ENCODE data around the gene PPP1CA. TPM values are rescaled to one million over a fixed set of nuclear protein-coding genes. Genes with fewer than 3 reads are reported as not detected.
A peak's percentile ranks its signal among the peaks of the same experiment; 100 is the strongest.

Gene PPP1CA
- total RNA-seq (2013) = 287 TPM
- 100 to 1,000 TPM; 209 to 551 (median 461) TPM for polyA plus RNA-seq
- polyA minus RNA-seq = 167 and 253 TPM in 2 replicates
- 68.4 to 153 (median 112) reads per million in 11 experiments for total RNA-seq

DNA sequence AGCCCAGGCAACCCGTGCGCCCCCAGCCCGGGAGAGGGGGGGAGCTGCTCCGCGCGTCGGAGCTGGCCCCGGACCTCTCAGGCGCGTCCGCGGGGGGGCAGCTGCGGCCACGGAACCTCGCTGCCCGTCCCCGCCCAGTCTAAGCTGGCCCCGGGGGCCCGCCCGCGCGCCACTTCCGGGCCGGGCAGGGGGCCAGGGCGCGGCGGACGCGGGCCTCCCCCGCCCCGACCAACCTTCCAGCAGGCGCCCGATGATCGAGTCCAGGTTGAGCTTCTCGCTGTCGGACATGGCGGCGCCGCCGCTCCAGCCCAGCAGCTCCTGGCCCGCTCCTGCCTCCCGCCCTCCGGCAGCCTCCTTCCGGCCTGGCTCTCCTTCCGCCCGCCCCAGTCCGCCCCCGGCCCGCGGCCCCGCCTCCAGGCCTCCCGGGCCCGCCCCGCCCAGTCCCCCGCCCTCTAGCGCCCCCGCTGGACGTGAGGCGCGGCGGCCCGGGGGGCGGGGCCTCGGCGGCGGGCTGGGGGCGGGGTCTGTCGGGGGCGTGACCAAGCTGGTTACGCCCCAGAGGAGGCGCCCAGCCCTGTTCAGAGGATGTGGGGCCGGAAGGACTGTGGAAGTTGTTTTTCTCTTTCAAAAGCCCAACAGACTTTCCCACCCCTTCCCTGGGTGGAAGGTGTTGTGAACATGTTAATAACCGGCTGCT lies at the start of gene PPP1CA:
PPP1CA (minus strand) TSS at position 364 of the 697 bp plus-strand sequence; CDS start at position 288, 76 bp downstream.
- Mint-ChIP-seq H3K36me3 (peaks cover 37 to 47% of the 10 kb centered on the region in 2 donors), H3K9me3 (no peaks in the 10 kb centered on the region), H3K27ac (peak within 1 kb of the TSS; percentile 73 to 92 (median 90)), H3K27me3 (ENCODE audit: low read depth in 3 of 3) (no peaks in the 10 kb centered on the region), H3K4me3 (peak within 1 kb of the TSS; percentile 78 to 87), H3K4me1 (peaks cover 78% of the 10 kb centered on the region)
- Histone ChIP-seq H3K36me3 (replicated peaks in 1 of 2; ENCODE audit: control insufficient read depth in 1 of 2, insufficient read depth in 2 of 2, low read length in 2 of 2) (peaks cover 41 to 42% of the 10 kb centered on the region in 2 donors), H3K79me2 (ENCODE audit: insufficient read depth, low read length) (peaks cover 87% of the 10 kb centered on the region), H3K9me3 (replicated peaks in 1 of 2; ENCODE audit: control insufficient read depth in 1 of 2, insufficient read depth in 1 of 2, low read length in 2 of 2) (no peaks in the 10 kb centered on the region), H3K4me2 (replicated peaks; ENCODE audit: extremely low read depth, low read length, poor library complexity, severe bottlenecking) (peak within 1 kb of the TSS; percentile 89), H3K27me3 (ENCODE audit: control insufficient read depth in 2 of 2, insufficient read depth in 2 of 2, low read length in 2 of 2) (no peaks in the 10 kb centered on the region), H3K9ac (ENCODE audit: insufficient read depth, low read length, poor library complexity, severe bottlenecking) (peak within 1 kb of the TSS; percentile 76), H3K4me1 (ENCODE audit: control insufficient read depth in 1 of 2, insufficient read depth in 2 of 2, low read length in 2 of 2) (peaks cover 69 to 90% of the 10 kb centered on the region in 2 donors), H4K20me1 (ENCODE audit: insufficient read depth, low read length) (peaks cover 64% of the 10 kb centered on the region), H3K4me3 (replicated peaks in 1 of 3; ENCODE audit: low read depth in 2 of 3, low read length in 3 of 3) (peak within 1 kb of the TSS; percentile 70 to 82 (median 79)), H3K27ac (ENCODE audit: low read depth in 1 of 2, low read length in 2 of 2) (peak within 1 kb of the TSS; percentile 65 to 83), H2AFZ (ENCODE audit: insufficient read depth, low read depth, low read length, poor library complexity, severe bottlenecking) (peak within 1 kb of the TSS; percentile 80)
- DNase-seq = peak; percentile 80 to 90 (median 86)
- under 1% methylated on average over 61 of the region's 73 CpGs for WGBS (ENCODE audit: insufficient coverage)
- TF ChIP-seq, protein P1, sequence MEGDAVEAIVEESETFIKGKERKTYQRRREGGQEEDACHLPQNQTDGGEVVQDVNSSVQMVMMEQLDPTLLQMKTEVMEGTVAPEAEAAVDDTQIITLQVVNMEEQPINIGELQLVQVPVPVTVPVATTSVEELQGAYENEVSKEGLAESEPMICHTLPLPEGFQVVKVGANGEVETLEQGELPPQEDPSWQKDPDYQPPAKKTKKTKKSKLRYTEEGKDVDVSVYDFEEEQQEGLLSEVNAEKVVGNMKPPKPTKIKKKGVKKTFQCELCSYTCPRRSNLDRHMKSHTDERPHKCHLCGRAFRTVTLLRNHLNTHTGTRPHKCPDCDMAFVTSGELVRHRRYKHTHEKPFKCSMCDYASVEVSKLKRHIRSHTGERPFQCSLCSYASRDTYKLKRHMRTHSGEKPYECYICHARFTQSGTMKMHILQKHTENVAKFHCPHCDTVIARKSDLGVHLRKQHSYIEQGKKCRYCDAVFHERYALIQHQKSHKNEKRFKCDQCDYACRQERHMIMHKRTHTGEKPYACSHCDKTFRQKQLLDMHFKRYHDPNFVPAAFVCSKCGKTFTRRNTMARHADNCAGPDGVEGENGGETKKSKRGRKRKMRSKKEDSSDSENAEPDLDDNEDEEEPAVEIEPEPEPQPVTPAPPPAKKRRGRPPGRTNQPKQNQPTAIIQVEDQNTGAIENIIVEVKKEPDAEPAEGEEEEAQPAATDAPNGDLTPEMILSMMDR (IDR thresholded peaks at IDR 0.05) = peak; percentile 69
- intact Hi-C loops (cut with micrococcal nuclease) = loop anchor here (1.0 to 5.0 kb wide), 5 partner anchors 20 to 105 kb away; partner anchors contain the start of genes TMEM134 (in 2 of the 2) and PITPNM1 (in 1 of the 2)

DNA sequence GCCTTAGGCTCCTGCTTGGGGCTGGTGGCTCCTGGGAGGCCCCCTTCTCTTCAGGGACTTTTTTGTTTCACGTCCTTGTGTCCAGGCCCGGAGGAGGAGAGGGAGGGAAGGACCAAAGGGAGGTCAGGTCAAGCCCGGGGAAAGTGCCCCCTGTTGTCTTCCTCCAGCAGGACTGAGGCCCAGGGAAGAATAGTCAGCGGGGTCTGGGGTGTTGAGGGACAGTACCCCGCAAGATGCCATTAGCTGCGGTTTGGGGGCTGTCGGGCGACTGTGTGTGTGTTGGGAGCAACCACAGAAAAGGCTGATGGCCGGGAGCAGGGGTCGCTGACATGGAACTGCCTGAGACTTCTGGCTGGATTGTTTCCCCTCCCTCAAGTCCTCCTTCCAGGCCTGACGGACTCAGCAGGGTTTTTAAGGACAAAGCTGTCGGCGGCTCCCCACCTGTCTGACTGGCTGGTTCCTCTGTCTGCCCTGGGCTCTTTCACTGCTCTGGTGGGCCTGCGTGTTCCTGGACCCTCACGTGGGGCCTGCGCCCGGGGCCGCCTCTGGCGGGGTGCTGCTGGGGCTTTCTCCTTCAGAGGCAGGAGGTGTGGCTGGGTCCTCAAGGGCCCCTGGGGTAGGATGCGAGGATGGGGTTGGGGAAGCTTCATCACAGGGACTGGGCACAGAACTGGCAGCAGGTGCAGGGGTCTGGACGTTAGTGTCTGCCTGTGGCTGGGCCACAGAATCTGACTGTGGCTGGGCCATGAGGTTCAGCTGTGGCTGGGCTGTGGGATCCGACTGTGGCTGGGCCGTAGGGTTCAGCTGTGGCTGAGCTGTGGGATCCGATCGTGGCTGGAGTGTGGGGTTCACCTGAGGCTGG lies 49.4 kb upstream of the PPP1CA start:
- Histone ChIP-seq H3K27ac (ENCODE audit: low read depth in 1 of 2, low read length in 2 of 2) (no peak overlapping the region), H3K4me1 (ENCODE audit: control insufficient read depth in 1 of 2, insufficient read depth in 2 of 2, low read length in 2 of 2) (peaks cover 25 to 41% of the 10 kb centered on the region in 2 donors), H3K9me3 (replicated peaks in 1 of 2; ENCODE audit: control insufficient read depth in 1 of 2, insufficient read depth in 1 of 2, low read length in 2 of 2) (no peaks in the 10 kb centered on the region), H3K79me2 (ENCODE audit: insufficient read depth, low read length) (no peaks in the 10 kb centered on the region), H4K20me1 (ENCODE audit: insufficient read depth, low read length) (no peaks in the 10 kb centered on the region), H2AFZ (ENCODE audit: insufficient read depth, low read depth, low read length, poor library complexity, severe bottlenecking) (no peak overlapping the region), H3K4me2 (replicated peaks; ENCODE audit: extremely low read depth, low read length, poor library complexity, severe bottlenecking) (no peak overlapping the region), H3K4me3 (replicated peaks in 1 of 3; ENCODE audit: low read depth in 2 of 3, low read length in 3 of 3) (no peak overlapping the region), H3K27me3 (ENCODE audit: control insufficient read depth in 2 of 2, insufficient read depth in 2 of 2, low read length in 2 of 2) (no peaks in the 10 kb centered on the region), H3K9ac (ENCODE audit: insufficient read depth, low read length, poor library complexity, severe bottlenecking) (no peak overlapping the region), H3K36me3 (replicated peaks in 1 of 2; ENCODE audit: control insufficient read depth in 1 of 2, insufficient read depth in 2 of 2, low read length in 2 of 2) (no peaks in the 10 kb centered on the region)
- DNase-seq = no peak
- Mint-ChIP-seq H3K27me3 (ENCODE audit: low read depth in 3 of 3) (peaks cover 0 to 2% (median 2%) of the 10 kb centered on the region in 3 donors), H3K36me3 (no peaks in the 10 kb centered on the region), H3K4me3 (no peak overlapping the region), H3K27ac (peak overlapping the region in 1 of 7 donors; percentile 63), H3K4me1 (peaks cover 23% of the 10 kb centered on the region), H3K9me3 (no peaks in the 10 kb centered on the region)
- WGBS (ENCODE audit: insufficient coverage) = 89% methylated on average over 19 of the region's 25 CpGs
- TF ChIP-seq, protein P1 (IDR thresholded peaks at IDR 0.05) = no peak
- intact Hi-C loops (cut with micrococcal nuclease) = no loop called here

Measured in CD14-positive monocyte (primary cell).